Measurements from ENCODE around the gene SNPH.

DNA sequence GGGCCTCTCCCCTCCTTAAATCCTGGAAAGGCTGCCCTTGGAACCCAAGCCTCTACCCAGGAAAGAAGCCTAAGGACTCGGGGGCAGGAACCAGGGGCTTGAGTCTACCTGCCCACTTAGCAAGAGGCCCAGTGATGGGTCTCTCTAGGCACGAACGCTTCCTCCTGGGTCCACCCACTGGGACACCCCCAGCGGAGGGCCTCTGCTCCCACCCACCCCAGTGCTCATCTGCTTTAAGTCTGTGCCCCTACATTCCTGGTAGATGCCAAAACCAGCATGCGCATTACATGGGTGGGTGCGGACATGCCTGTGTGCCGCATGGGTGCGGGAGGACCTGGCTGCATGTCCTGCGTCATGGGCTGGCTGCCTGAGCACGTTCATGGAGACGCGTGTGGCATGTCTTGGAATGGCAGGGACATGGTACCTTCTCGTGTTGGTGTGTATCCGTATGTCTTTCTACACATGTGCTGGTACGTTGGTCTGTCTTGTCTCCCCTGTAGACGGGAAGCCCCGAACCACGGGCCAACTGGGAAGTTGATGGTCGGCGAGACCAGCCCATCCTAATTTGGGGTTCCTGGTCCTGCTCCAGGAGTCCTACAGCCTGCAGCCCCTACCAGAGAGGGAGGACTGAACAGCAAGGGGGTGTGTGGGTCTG lies 29.3 kb downstream of the SNPH start:
- TF ChIP-seq, protein P1, sequence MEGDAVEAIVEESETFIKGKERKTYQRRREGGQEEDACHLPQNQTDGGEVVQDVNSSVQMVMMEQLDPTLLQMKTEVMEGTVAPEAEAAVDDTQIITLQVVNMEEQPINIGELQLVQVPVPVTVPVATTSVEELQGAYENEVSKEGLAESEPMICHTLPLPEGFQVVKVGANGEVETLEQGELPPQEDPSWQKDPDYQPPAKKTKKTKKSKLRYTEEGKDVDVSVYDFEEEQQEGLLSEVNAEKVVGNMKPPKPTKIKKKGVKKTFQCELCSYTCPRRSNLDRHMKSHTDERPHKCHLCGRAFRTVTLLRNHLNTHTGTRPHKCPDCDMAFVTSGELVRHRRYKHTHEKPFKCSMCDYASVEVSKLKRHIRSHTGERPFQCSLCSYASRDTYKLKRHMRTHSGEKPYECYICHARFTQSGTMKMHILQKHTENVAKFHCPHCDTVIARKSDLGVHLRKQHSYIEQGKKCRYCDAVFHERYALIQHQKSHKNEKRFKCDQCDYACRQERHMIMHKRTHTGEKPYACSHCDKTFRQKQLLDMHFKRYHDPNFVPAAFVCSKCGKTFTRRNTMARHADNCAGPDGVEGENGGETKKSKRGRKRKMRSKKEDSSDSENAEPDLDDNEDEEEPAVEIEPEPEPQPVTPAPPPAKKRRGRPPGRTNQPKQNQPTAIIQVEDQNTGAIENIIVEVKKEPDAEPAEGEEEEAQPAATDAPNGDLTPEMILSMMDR (conservative IDR thresholded peaks at IDR 0.05; ENCODE audit: low read length) = no peak
- TF ChIP-seq EZH2phosphoT487 (IDR thresholded peaks at IDR 0.05; ENCODE audit: borderline replicate concordance) = no peak
